ENCODE measurements around the gene BPTF. TPM values are rescaled to one million over a fixed set of nuclear protein-coding genes. Genes with fewer than 3 reads are reported as not detected.
"Not testable (repeated sequence)": the region's sequence is repeated elsewhere in the genome, so short reads cannot be mapped to it uniquely, and the experiment has no call there.

The BPTF gene
- polyA plus RNA-seq, 1 experiment, result 34.8 TPM

- ChIA-PET POLR2A (no interaction called here), CTCF (interaction anchor here (1.5 kb wide), 1 partner anchor 10 kb away, joined by 3 read pairs; no protein-coding TSS in a partner anchor)
- H3K36me3 ChIP-seq (ENCODE audit: control insufficient read depth, insufficient read depth, low read length), result no peaks in the 10 kb centered on the region
- no peak for TF ChIP-seq CTCF (IDR thresholded peaks at IDR 0.05; ENCODE audit: insufficient read depth, low read depth, low read length)
- H3K27me3 ChIP-seq (ENCODE audit: control insufficient read depth, insufficient read depth, low read length), result no peaks in the 10 kb centered on the region
- no peak for DNase-seq (ENCODE audit: low read depth)
- no peak overlapping the region for H3K4me3 ChIP-seq (ENCODE audit: low read depth, low read length)
Measured at GRCh38 chr17:67845374-67845773, 20.1 kb downstream of the BPTF start.

GRCh38 chr17:67848189-67848588 is 22.9 kb downstream of the BPTF start:
- H3K27me3 ChIP-seq (ENCODE audit: control insufficient read depth, insufficient read depth, low read length); POLR2A ChIA-PET; DNase-seq (ENCODE audit: low read depth); H3K36me3 ChIP-seq (ENCODE audit: control insufficient read depth, insufficient read depth, low read length); H3K4me3 ChIP-seq (ENCODE audit: low read depth, low read length); CTCF ChIA-PET: not testable (repeated sequence)

GRCh38 chr17:67848846-67849245 is 23.5 kb downstream of the BPTF start:
- H3K27me3 ChIP-seq (ENCODE audit: control insufficient read depth, insufficient read depth, low read length); CTCF ChIA-PET; DNase-seq (ENCODE audit: low read depth); H3K36me3 ChIP-seq (ENCODE audit: control insufficient read depth, insufficient read depth, low read length); POLR2A ChIA-PET; H3K4me3 ChIP-seq (ENCODE audit: low read depth, low read length): not testable (repeated sequence)

- H3K36me3 ChIP-seq (ENCODE audit: control insufficient read depth, insufficient read depth, low read length), result peaks cover 2% of the 10 kb centered on the region
- no peaks in the 10 kb centered on the region for H3K27me3 ChIP-seq (ENCODE audit: control insufficient read depth, insufficient read depth, low read length)
- ChIA-PET POLR2A (no interaction called here), CTCF (no interaction called here)
- no peak for DNase-seq (ENCODE audit: low read depth)
- TF ChIP-seq CTCF (IDR thresholded peaks at IDR 0.05; ENCODE audit: insufficient read depth, low read depth, low read length), result no peak
- no peak overlapping the region for H3K4me3 ChIP-seq (ENCODE audit: low read depth, low read length)
Measured at GRCh38 chr17:67850991-67851631, 25.8 kb downstream of the BPTF start.

GRCh38 chr17:67853703-67854102 is 28.4 kb downstream of the BPTF start:
- TF ChIP-seq CTCF (IDR thresholded peaks at IDR 0.05; ENCODE audit: insufficient read depth, low read depth, low read length), result no peak

GRCh38 chr17:67854378-67854777 is 29.1 kb downstream of the BPTF start:
- no peak overlapping the region for H3K4me3 ChIP-seq (ENCODE audit: low read depth, low read length)
- H3K27me3 ChIP-seq (ENCODE audit: control insufficient read depth, insufficient read depth, low read length), result no peaks in the 10 kb centered on the region
- POLR2A ChIA-PET, result no interaction called here
- CTCF ChIA-PET, result no interaction called here
- H3K36me3 ChIP-seq (ENCODE audit: control insufficient read depth, insufficient read depth, low read length), result peaks cover 2% of the 10 kb centered on the region
- DNase-seq (ENCODE audit: low read depth), result no peak
- TF ChIP-seq CTCF (IDR thresholded peaks at IDR 0.05; ENCODE audit: insufficient read depth, low read depth, low read length), result no peak

More at GRCh38 chr17:67853703-67854102, 28.4 kb downstream of the BPTF start:
- no peak for DNase-seq (ENCODE audit: low read depth)
- H3K27me3 ChIP-seq (ENCODE audit: control insufficient read depth, insufficient read depth, low read length), result no peaks in the 10 kb centered on the region
- H3K4me3 ChIP-seq (ENCODE audit: low read depth, low read length), result no peak overlapping the region
- CTCF ChIA-PET, result no interaction called here
- H3K36me3 ChIP-seq (ENCODE audit: control insufficient read depth, insufficient read depth, low read length), result peaks cover 2% of the 10 kb centered on the region
- POLR2A ChIA-PET, result no interaction called here

Data from BJ (cell line).